ENCODE data around the gene DLX3.

DNA sequence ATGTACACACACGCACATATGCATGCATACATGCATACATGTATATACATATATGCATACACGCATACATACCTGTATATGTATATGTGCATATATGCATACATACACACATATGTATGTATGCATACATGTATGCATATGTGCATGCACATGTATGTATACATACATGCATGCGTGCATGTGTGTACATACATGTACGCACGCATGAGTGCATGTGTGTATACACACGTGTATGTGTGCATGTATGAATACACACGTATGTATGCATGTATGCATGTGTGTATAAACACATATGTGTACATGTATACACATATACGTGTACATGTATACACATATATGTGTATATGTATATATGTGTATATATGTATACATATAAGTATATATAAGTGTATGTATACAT, 28.5 kb upstream of the DLX3 start:
- TF ChIP-seq, protein P1, sequence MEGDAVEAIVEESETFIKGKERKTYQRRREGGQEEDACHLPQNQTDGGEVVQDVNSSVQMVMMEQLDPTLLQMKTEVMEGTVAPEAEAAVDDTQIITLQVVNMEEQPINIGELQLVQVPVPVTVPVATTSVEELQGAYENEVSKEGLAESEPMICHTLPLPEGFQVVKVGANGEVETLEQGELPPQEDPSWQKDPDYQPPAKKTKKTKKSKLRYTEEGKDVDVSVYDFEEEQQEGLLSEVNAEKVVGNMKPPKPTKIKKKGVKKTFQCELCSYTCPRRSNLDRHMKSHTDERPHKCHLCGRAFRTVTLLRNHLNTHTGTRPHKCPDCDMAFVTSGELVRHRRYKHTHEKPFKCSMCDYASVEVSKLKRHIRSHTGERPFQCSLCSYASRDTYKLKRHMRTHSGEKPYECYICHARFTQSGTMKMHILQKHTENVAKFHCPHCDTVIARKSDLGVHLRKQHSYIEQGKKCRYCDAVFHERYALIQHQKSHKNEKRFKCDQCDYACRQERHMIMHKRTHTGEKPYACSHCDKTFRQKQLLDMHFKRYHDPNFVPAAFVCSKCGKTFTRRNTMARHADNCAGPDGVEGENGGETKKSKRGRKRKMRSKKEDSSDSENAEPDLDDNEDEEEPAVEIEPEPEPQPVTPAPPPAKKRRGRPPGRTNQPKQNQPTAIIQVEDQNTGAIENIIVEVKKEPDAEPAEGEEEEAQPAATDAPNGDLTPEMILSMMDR (conservative IDR thresholded peaks at IDR 0.05): no peak
- no peak for TF ChIP-seq EZH2 (IDR thresholded peaks at IDR 0.05; ENCODE audit: low read depth)

Data from PC-9 (cell line).